Vagina (tissue), 2 donors: ENCODE measurements around the gene DACH1. TPM values are rescaled to one million over a fixed set of nuclear protein-coding genes. Genes with fewer than 3 reads are reported as not detected.

Experiments used
- DNase-seq, 2 donors: peaks; one replicate each; pipeline ENCODE4 v3.0.0-alpha.2; 2017; ENCODE audit errors: extremely low spot score in 2 of 2
- H3K27ac ChIP-seq: fragments of 200-600 bp; sonication (generic); one replicate; pipeline ENCODE4 v1.5.1; 2019
- H3K27me3 ChIP-seq: fragments of 200-600 bp; sonication (generic); one replicate; pipeline ENCODE4 v1.5.1; 2019
- H3K36me3 ChIP-seq, 2 donors: fragments of 200-600 bp; sonication (generic); one replicate each; pipeline ENCODE4 v1.5.1; 2017 to 2019
- H3K4me1 ChIP-seq: fragments of 200-600 bp; sonication (generic); one replicate; pipeline ENCODE4 v1.5.1; 2019
- H3K4me3 ChIP-seq, 2 donors: fragments of 200-600 bp; sonication (generic); 1 replicate in 1 of 2; 2 replicates in 1 of 2; pipeline ENCODE4 v1.5.1; 2016 to 2019
- H3K9me3 ChIP-seq: fragments of 200-600 bp; sonication (generic); one replicate; pipeline ENCODE4 v1.5.1; 2019
- CTCF ChIP-seq, 3 experiments: fragments of 450-650 bp in 2 of 3; fragments of 200-600 bp in 1 of 3; sonication (generic) in 1 of 3; IDR thresholded peaks; one replicate each; pipeline ENCODE4 v1.5.1; 2017 to 2019; ENCODE audit warnings: antibody characterized with exemption in 3 of 3, mild to moderate bottlenecking in 2 of 3, moderate library complexity in 2 of 3
- POLR2A ChIP-seq, 2 donors: fragments of 450-650 bp; IDR thresholded peaks; one replicate each; pipeline ENCODE4 v1.6.1; 2017; ENCODE audit warnings: antibody characterized with exemption in 2 of 2, mild to moderate bottlenecking in 2 of 2, moderate library complexity in 2 of 2
- POLR2AphosphoS5 ChIP-seq, 2 donors: sonication (generic); formaldehyde crosslinking; IDR thresholded peaks; one replicate each; pipeline ENCODE4 v1.9.0; 2017; ENCODE audit warnings: antibody characterized with exemption in 2 of 2, mild to moderate bottlenecking in 2 of 2, low read depth in 1 of 2; ENCODE audit not compliant: insufficient read depth in 1 of 2
- intact Hi-C: fragments of 100-400 bp; cut with DNase I; formaldehyde crosslinking; loops from one replicate; pipeline ENCODE4 v1.15.1; 2023
- total RNA-seq: library from RNA; depleted of rRNA; stranded (reverse); fragments of >200 nt; gene quantifications from one replicate; pipeline ENCODE4 v1.2.3, GENCODE V29; 2016

DACH1 gene
- total RNA-seq, 1 donor from 2014 or later, result 7.9 TPM

- no peak overlapping the region for H3K4me3 ChIP-seq
- no peaks in the 10 kb centered on the region for H3K4me1 ChIP-seq
- H3K36me3 ChIP-seq, result no peaks in the 10 kb centered on the region
- TF ChIP-seq POLR2AphosphoS5 (IDR thresholded peaks at IDR 0.05; ENCODE audit: insufficient read depth in 1 of 2, low read depth in 1 of 2), result no peak
- TF ChIP-seq CTCF (IDR thresholded peaks at IDR 0.05), result no peak
- no peak for TF ChIP-seq POLR2A (IDR thresholded peaks at IDR 0.05)
- no peaks in the 10 kb centered on the region for H3K27me3 ChIP-seq
- intact Hi-C loops, result no loop called here
- no peaks in the 10 kb centered on the region for H3K9me3 ChIP-seq
- H3K27ac ChIP-seq, result no peak overlapping the region
- no peak for DNase-seq
Observed at GRCh38 chr13:71644579-71644978, 222.4 kb downstream of the DACH1 start.

GRCh38 chr13:71643448-71643860 is 223.6 kb downstream of the DACH1 start:
- no peaks in the 10 kb centered on the region for H3K27me3 ChIP-seq
- no peak for DNase-seq
- H3K36me3 ChIP-seq, result no peaks in the 10 kb centered on the region
- no peak overlapping the region for H3K27ac ChIP-seq
- intact Hi-C loops, result no loop called here
- H3K4me1 ChIP-seq, result no peaks in the 10 kb centered on the region
- no peaks in the 10 kb centered on the region for H3K9me3 ChIP-seq
- TF ChIP-seq POLR2A (IDR thresholded peaks at IDR 0.05) (no peak), POLR2AphosphoS5 (IDR thresholded peaks at IDR 0.05; ENCODE audit: insufficient read depth in 1 of 2, low read depth in 1 of 2) (no peak), CTCF (IDR thresholded peaks at IDR 0.05) (no peak)
- H3K4me3 ChIP-seq, result no peak overlapping the region

- DNase-seq, result no peak
- no peak for TF ChIP-seq POLR2AphosphoS5 (IDR thresholded peaks at IDR 0.05; ENCODE audit: insufficient read depth in 1 of 2, low read depth in 1 of 2)
- no peak for TF ChIP-seq POLR2A (IDR thresholded peaks at IDR 0.05)
- TF ChIP-seq CTCF (IDR thresholded peaks at IDR 0.05), result no peak
- Histone ChIP-seq H3K9me3 (no peaks in the 10 kb centered on the region), H3K36me3 (no peaks in the 10 kb centered on the region), H3K27me3 (no peaks in the 10 kb centered on the region), H3K27ac (no peak overlapping the region), H3K4me1 (no peaks in the 10 kb centered on the region), H3K4me3 (no peak overlapping the region)
- intact Hi-C loops, result no loop called here
Observed at GRCh38 chr13:71638751-71639150, 228.3 kb downstream of the DACH1 start.

GRCh38 chr13:71634602-71635443 is 232.2 kb downstream of the DACH1 start:
- TF ChIP-seq POLR2A (IDR thresholded peaks at IDR 0.05), result no peak
- TF ChIP-seq POLR2AphosphoS5 (IDR thresholded peaks at IDR 0.05; ENCODE audit: insufficient read depth in 1 of 2, low read depth in 1 of 2), result no peak
- TF ChIP-seq CTCF (IDR thresholded peaks at IDR 0.05), result no peak
- Histone ChIP-seq H3K9me3 (no peaks in the 10 kb centered on the region), H3K36me3 (no peaks in the 10 kb centered on the region), H3K27me3 (no peaks in the 10 kb centered on the region), H3K4me3 (no peak overlapping the region), H3K27ac (no peak overlapping the region), H3K4me1 (no peaks in the 10 kb centered on the region)
- no peak for DNase-seq
- intact Hi-C loops, result no loop called here

- Histone ChIP-seq H3K36me3 (no peaks in the 10 kb centered on the region), H3K4me1 (no peaks in the 10 kb centered on the region), H3K27ac (no peak overlapping the region), H3K4me3 (no peak overlapping the region), H3K27me3 (no peaks in the 10 kb centered on the region), H3K9me3 (no peaks in the 10 kb centered on the region)
- TF ChIP-seq POLR2A (IDR thresholded peaks at IDR 0.05) (no peak), POLR2AphosphoS5 (IDR thresholded peaks at IDR 0.05; ENCODE audit: insufficient read depth in 1 of 2, low read depth in 1 of 2) (no peak), CTCF (IDR thresholded peaks at IDR 0.05) (no peak)
- intact Hi-C loops, result no loop called here
- DNase-seq, result no peak
Observed at GRCh38 chr13:71634182-71634581, 232.8 kb downstream of the DACH1 start.
